Small intestine (tissue), 7 donors: Measurements from ENCODE around the gene SLC9A9. TPM values are rescaled to one million over a fixed set of nuclear protein-coding genes. Genes with fewer than 3 reads are reported as not detected.
A peak's percentile ranks its signal among the peaks of the same experiment; 100 is the strongest.

Experiments
- DNase-seq, 2 donors: peaks; one replicate each; pipeline versions ENCODE4 v3.0.0 to v3.0.0-alpha.2; 2013
- FAIRE-seq: peaks from 2 replicates; lab custom pipeline; 2012; peaks lifted over from hg19 to GRCh38; lab: Jason Lieb, UNC
- H3K27ac ChIP-seq, 3 donors: one replicate each; pipeline ENCODE4 v1.5.1; 2013; ENCODE audit warnings: low read length in 2 of 3, mild to moderate bottlenecking in 2 of 3, control low read depth in 1 of 3, inconsistent platforms in 1 of 3, low read depth in 1 of 3, moderate library complexity in 1 of 3
- H3K27me3 ChIP-seq, 3 donors: one replicate each; pipeline ENCODE4 v1.6.1; 2013; ENCODE audit warnings: low read length in 3 of 3, inconsistent platforms in 1 of 3; ENCODE audit not compliant: control insufficient read depth in 3 of 3, insufficient read depth in 3 of 3
- H3K36me3 ChIP-seq, 3 donors: one replicate each; pipeline ENCODE4 v1.6.1; 2013; ENCODE audit warnings: low read length in 3 of 3, inconsistent platforms in 1 of 3, low read depth in 1 of 3, mild to moderate bottlenecking in 1 of 3, moderate library complexity in 1 of 3; ENCODE audit not compliant: control insufficient read depth in 3 of 3, insufficient read depth in 2 of 3
- H3K4me1 ChIP-seq, 3 donors: one replicate each; pipeline ENCODE4 v1.6.1; 2013; ENCODE audit warnings: low read length in 2 of 3, inconsistent platforms in 1 of 3, low read depth in 1 of 3, mild to moderate bottlenecking in 1 of 3, moderate library complexity in 1 of 3; ENCODE audit not compliant: control insufficient read depth in 3 of 3, insufficient read depth in 2 of 3
- H3K4me3 ChIP-seq, 3 donors: one replicate each; pipeline ENCODE4 v1.5.1; 2013; ENCODE audit warnings: low read length in 3 of 3, control low read depth in 1 of 3, inconsistent platforms in 1 of 3, low read depth in 1 of 3, mild to moderate bottlenecking in 1 of 3, moderate library complexity in 1 of 3
- H3K9me3 ChIP-seq, 2 donors: one replicate each; pipeline ENCODE4 v1.6.1; 2013; ENCODE audit warnings: low read depth in 1 of 2, low read length in 1 of 2; ENCODE audit not compliant: control insufficient read depth in 2 of 2, insufficient read depth in 1 of 2
- WGBS, 3 donors: extraction: QIAGEN DNeasy Blood & Tissue Kit; methylation state at CpG; one replicate each; pipeline ENCODE4 v1.1.7; 2013; 5-methylcytosine and 5-hydroxymethylcytosine counted together
- polyA plus RNA-seq, 4 donors: library from polyadenylated mRNA; stranded (reverse) in 3 of 4; unstranded in 1 of 4; fragments of 200-250 nt in 3 of 4; fragments of 120-200 nt in 1 of 4; gene quantifications; one replicate each; pipeline versions ENCODE4 v1.2.1 to v1.2.3, GENCODE V29; 2013
- donor health status: healthy with polysubstance abuse.
- donor health status: control.
- donor health status: control.
- donor health status: Bipolar disorder and iron deficiency.
- donor health status: healthy.

The SLC9A9 gene
- polyA plus RNA-seq, 4 donors = 1.4 to 4.6 (median 4.1) TPM; not detected in 1

DNA sequence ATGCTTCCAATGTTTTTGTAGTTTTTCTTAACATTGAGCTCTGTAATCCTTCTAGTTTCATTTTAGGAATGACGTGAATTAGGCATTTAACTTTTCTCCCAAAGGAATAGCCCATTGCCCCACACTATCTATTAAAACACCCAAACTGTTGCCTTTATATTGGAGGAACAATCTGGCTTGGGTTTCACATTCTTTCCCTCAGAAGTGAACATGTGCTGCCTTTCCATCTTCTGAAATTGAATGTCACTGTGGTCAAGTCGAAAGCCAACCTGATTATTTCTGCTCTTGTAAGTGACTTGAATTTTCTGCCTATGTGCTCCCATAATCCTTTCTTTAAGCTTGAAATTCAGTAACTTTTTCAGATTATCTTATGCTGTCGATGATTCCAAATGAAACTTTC, 214.5 kb downstream of the SLC9A9 start:
- Histone ChIP-seq H3K27ac (no peak overlapping the region), H3K27me3 (no peaks in the 10 kb centered on the region), H3K4me1 (no peaks in the 10 kb centered on the region), H3K4me3 (no peak overlapping the region), H3K9me3 (peaks cover 0 to 4% of the 10 kb centered on the region in 2 donors), H3K36me3 (no peaks in the 10 kb centered on the region)
- FAIRE-seq = no peak
- peak in 1 of 2 donors; percentile 3 for DNase-seq
- WGBS, 3 donors = 30 to 83% (median 62%) methylated on average over 3 of the region's 3 CpGs

DNA sequence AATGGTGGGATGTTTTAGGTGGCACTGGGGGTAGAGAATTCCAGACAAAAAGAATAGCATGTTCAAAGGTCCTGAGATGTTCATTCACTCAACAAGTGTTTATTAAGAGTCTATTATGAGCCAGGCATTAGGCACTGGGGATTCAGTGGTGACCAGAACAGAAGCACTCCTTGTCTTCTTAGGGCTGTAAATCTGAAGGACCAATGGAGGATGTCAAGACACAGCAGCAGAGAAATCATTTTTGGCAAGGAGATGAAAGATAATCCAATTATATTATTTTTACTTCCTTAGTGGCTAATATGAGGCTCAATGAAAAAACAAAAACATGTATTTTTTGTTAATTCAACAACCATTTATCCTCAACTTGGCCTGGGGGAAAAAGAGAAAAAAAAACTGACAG, 218.5 kb downstream of the SLC9A9 start:
- no peak for FAIRE-seq
- H3K4me3 ChIP-seq = no peak overlapping the region

DNA sequence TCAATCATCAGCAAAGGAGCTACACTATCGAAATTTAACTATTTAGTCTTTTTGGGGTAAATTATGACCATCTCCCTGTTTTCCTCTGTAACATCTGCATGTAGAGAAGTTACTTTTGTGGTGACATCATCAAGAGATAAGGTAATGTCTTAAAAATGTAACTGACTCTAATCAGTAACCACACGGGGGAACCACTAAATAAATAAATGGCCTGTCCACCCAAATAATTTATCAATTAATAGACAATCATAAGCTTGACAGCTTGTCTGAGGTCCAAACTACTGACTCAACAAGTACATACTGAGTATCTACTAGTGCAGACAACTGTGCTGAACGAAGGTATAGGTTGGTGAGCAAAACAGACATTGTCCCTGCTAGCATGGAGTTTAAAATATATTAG, 219.3 kb downstream of the SLC9A9 start:
- no peak for FAIRE-seq
- no peaks in the 10 kb centered on the region for H3K27me3 ChIP-seq
- H3K9me3 ChIP-seq = no peaks in the 10 kb centered on the region
- H3K4me1 ChIP-seq = no peaks in the 10 kb centered on the region
- no peak overlapping the region for H3K4me3 ChIP-seq
- WGBS, 3 donors = 63 to 74% (median 68%) methylated on average over 3 of the region's 3 CpGs
- no peak overlapping the region for H3K27ac ChIP-seq
- no peak for DNase-seq
- no peaks in the 10 kb centered on the region for H3K36me3 ChIP-seq

More for the DNA sequence above, 218.5 kb downstream of the SLC9A9 start:
- DNase-seq = no peak
- Histone ChIP-seq H3K27ac (no peak overlapping the region), H3K4me1 (no peaks in the 10 kb centered on the region), H3K36me3 (no peaks in the 10 kb centered on the region), H3K9me3 (no peaks in the 10 kb centered on the region), H3K27me3 (no peaks in the 10 kb centered on the region)

DNA sequence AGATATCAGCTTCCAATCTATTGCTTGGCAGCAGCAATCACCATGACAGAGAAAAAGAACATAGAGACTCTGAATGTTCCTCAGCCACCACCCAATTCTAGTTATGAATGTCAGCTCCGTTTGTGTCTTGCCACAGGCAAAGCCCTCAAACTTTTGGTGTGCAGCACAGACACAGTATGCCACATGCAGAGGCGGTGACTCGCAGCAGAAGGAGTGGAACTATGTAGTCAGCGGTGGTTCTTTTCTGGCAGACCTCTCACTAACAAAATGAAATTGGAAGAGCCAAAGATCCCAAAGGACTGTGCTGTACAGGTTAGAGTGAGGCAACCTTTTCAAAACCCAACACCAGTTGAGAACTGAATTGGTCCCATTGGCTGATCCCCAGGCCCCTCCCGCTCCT, 220.9 kb downstream of the SLC9A9 start:
- H3K4me1 ChIP-seq = no peaks in the 10 kb centered on the region
- no peaks in the 10 kb centered on the region for H3K9me3 ChIP-seq
- H3K4me3 ChIP-seq = no peak overlapping the region
- no peak overlapping the region for H3K27ac ChIP-seq
- no peaks in the 10 kb centered on the region for H3K27me3 ChIP-seq
- DNase-seq = no peak
- no peaks in the 10 kb centered on the region for H3K36me3 ChIP-seq
- FAIRE-seq = no peak
- WGBS, 3 donors = 87 to 93% (median 90%) methylated on average over 5 of the region's 5 CpGs

DNA sequence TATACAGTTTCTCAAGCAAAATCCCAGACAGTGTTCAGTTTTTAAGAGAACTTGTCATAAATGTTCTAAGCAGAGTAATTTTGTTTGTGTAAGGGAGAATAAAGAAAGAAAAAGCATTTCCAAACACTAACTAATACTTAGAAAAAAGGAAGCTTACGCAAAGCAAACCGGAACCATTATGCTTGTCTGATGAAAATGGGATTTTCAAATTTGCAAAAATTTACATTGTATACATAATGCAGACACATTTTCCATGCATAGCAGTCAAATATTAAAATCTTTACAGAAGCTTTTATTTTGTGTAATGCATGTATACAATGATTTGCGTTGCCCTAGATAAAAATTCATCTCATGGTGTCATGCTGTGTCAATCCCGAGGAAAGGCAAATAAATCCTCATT, 229.0 kb downstream of the SLC9A9 start:
- 80 to 95% (median 80%) methylated on average over 4 of the region's 4 CpGs for WGBS, 3 donors
- Histone ChIP-seq H3K4me1 (no peaks in the 10 kb centered on the region), H3K27ac (no peak overlapping the region), H3K27me3 (no peaks in the 10 kb centered on the region), H3K36me3 (no peaks in the 10 kb centered on the region), H3K9me3 (peaks cover 0 to 6% of the 10 kb centered on the region in 2 donors), H3K4me3 (no peak overlapping the region)
- DNase-seq = no peak
- no peak for FAIRE-seq

DNA sequence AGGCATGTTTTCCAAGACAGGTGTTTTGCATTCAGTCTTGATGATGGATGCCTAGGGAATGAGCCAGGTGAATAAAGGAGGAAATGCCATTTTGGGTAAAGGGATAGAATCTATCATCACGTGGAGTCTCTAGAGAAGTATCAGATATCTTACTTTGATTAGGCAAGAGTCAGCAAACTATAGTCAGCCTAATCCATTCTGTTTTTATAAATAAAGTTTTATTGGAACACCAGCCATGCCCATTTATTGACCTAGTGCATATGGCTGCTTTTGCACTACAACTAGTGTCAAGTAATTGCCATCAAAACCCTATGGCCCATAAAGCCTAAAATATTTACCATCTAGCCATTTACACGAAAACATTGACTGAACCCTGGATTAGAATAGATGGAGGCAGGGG, 231.2 kb downstream of the SLC9A9 start:
- Histone ChIP-seq H3K36me3 (no peaks in the 10 kb centered on the region), H3K27me3 (no peaks in the 10 kb centered on the region), H3K4me3 (no peak overlapping the region), H3K27ac (no peak overlapping the region), H3K4me1 (no peaks in the 10 kb centered on the region), H3K9me3 (peaks cover 0 to 6% of the 10 kb centered on the region in 2 donors)
- no peak for DNase-seq
- no peak for FAIRE-seq
- 90 to 96% (median 93%) methylated on average over 2 of the region's 2 CpGs for WGBS, 3 donors

DNA sequence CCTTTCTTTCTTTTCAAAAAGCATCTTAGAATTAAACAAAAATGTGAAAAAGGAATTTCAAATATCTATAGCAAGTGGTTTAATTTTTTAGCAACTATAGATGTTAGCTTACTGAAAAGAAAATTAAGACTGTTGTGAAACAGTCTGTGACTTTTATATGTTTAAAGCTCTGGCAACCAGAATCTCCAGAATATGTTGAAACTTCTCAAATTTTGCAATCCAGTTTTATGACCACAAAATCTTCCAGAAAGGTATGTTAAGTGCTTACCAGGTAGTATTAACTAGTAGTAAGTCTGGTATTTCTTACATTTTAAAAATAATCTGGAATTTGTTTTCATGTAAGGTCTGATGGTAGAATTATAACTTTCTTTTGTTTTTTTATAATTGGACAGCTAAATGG, 235.0 kb downstream of the SLC9A9 start:
- Histone ChIP-seq H3K36me3 (no peaks in the 10 kb centered on the region), H3K27me3 (no peaks in the 10 kb centered on the region), H3K4me3 (no peak overlapping the region), H3K9me3 (no peaks in the 10 kb centered on the region), H3K4me1 (no peaks in the 10 kb centered on the region), H3K27ac (no peak overlapping the region)
- DNase-seq = no peak
- FAIRE-seq = no peak

DNA sequence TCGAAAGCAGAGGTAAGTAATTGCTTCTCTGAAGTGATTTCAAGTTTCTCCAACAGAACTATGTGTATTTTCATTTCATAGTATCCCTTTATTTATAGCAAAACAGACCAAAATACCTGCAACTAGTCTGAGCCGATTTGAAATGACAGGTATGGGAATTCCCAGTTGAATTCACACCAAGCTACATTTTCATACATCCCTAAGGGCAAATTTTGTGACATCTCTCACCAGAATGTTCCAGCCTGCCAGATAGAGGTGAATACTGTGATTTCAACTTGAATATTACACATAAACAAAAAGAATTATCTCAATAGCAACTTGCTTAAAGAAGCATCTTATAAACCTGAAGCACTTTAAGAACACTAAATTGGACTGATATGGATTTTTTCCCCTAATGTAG, 235.7 kb downstream of the SLC9A9 start:
- no peaks in the 10 kb centered on the region for H3K4me1 ChIP-seq
- no peak overlapping the region for H3K4me3 ChIP-seq
- H3K36me3 ChIP-seq = no peaks in the 10 kb centered on the region
- FAIRE-seq (no peak), DNase-seq (no peak)
- H3K27ac ChIP-seq = no peak overlapping the region
- no peaks in the 10 kb centered on the region for H3K27me3 ChIP-seq
- no peaks in the 10 kb centered on the region for H3K9me3 ChIP-seq
- 89 to 95% (median 95%) methylated on average over 2 of the region's 2 CpGs for WGBS, 3 donors

DNA sequence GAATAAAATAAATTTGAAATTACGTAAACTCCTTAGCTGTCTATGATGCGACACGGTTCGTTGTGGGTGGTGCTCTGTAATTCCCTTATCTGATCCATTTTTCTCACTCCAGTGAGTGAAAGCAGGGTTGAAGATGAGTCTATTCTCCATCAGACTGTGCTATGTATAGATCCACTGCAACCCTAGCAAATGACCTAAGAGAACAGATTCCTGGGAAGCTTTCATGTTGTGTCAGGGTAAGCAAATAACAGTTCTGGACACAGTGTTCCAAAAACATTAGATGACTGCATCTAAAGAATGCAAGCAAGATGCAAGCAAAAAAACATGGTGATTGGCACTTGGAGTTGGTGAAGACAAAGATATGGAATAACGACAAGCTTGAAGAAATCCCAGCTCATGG, 239.3 kb downstream of the SLC9A9 start:
- 95 to 96% (median 95%) methylated on average over 5 of the region's 5 CpGs for WGBS, 3 donors
- Histone ChIP-seq H3K27me3 (no peaks in the 10 kb centered on the region), H3K4me3 (no peak overlapping the region), H3K36me3 (no peaks in the 10 kb centered on the region), H3K9me3 (no peaks in the 10 kb centered on the region), H3K27ac (no peak overlapping the region), H3K4me1 (no peaks in the 10 kb centered on the region)
- no peak for FAIRE-seq
- no peak for DNase-seq
